MM.1S (cell line): ENCODE results near the gene CABLES2.
"Not testable (repeated sequence)": the region's sequence is repeated elsewhere in the genome, so short reads cannot be mapped to it uniquely, and the experiment has no call there.

Experiments used
- DNase-seq: peaks from one replicate; pipeline ENCODE4 v3.0.0-alpha.2; 2015
- H2AFZ ChIP-seq: fragments of 300-600 bp; sonication (generic); 2 replicates; pipeline ENCODE4 v1.6.0; 2016; ENCODE audit warnings: antibody characterized with exemption, low read length
- H3F3A ChIP-seq: fragments of 300-600 bp; sonication (generic); 2 replicates; pipeline ENCODE4 v1.6.1; 2016; ENCODE audit warnings: mild to moderate bottlenecking, antibody characterized with exemption, low read length, moderate library complexity, mixed read lengths; ENCODE audit not compliant: insufficient read depth
- H3K27ac ChIP-seq: fragments of 300-600 bp; sonication (generic); 2 replicates; pipeline ENCODE4 v1.5.1; 2016; ENCODE audit warnings: mild to moderate bottlenecking, low read length
- H3K27me3 ChIP-seq: fragments of 300-600 bp; sonication (generic); replicated peaks from 2 replicates; pipeline ENCODE4 v1.6.0; 2016; ENCODE audit warnings: low read length; ENCODE audit not compliant: insufficient read depth
- H3K36me3 ChIP-seq: fragments of 300-600 bp; sonication (generic); replicated peaks from 2 replicates; pipeline ENCODE4 v1.6.1; 2016; ENCODE audit warnings: mild to moderate bottlenecking, low read length, mixed read lengths; ENCODE audit not compliant: insufficient read depth
- H3K4me1 ChIP-seq: fragments of 300-600 bp; sonication (generic); 2 replicates; pipeline ENCODE4 v1.6.1; 2016; ENCODE audit warnings: low read length, mixed read lengths
- H3K4me2 ChIP-seq: fragments of 300-600 bp; sonication (generic); 2 replicates; pipeline ENCODE4 v1.6.0; 2016; ENCODE audit warnings: low read depth, low read length
- H3K4me3 ChIP-seq: fragments of 300-600 bp; sonication (generic); 2 replicates; pipeline ENCODE4 v1.5.1; 2016; ENCODE audit warnings: low read length, mixed read lengths
- H3K79me2 ChIP-seq: fragments of 300-600 bp; sonication (generic); 2 replicates; pipeline ENCODE4 v1.6.1; 2016; ENCODE audit warnings: mixed run types, low read length, mixed read lengths
- H3K9ac ChIP-seq: fragments of 300-600 bp; sonication (generic); 2 replicates; pipeline ENCODE4 v1.6.1; 2016; ENCODE audit warnings: low read length, mixed read lengths
- H3K9me2 ChIP-seq: fragments of 300-600 bp; sonication (generic); replicated peaks from 2 replicates; pipeline ENCODE4 v1.6.1; 2016; ENCODE audit warnings: mild to moderate bottlenecking, low read length, mixed read lengths; ENCODE audit not compliant: insufficient read depth
- H3K9me3 ChIP-seq: fragments of 300-600 bp; sonication (generic); replicated peaks from 2 replicates; pipeline ENCODE4 v1.6.1; 2016; ENCODE audit warnings: mild to moderate bottlenecking, low read length, mixed read lengths; ENCODE audit not compliant: insufficient read depth
- H4K20me1 ChIP-seq: fragments of 300-600 bp; sonication (generic); 2 replicates; pipeline ENCODE4 v1.6.1; 2016; ENCODE audit warnings: mild to moderate bottlenecking, low read length, moderate library complexity, mixed read lengths; ENCODE audit not compliant: insufficient read depth
- EZH2 ChIP-seq: fragments of 300-600 bp; sonication (generic); optimal IDR thresholded peaks from 2 replicates; pipeline ENCODE3; 2017; ENCODE audit warnings: low read depth, mild to moderate bottlenecking, antibody characterized with exemption, low read length, mixed read lengths
- EZH2phosphoT487 ChIP-seq: fragments of 300-600 bp; sonication (generic); IDR thresholded peaks from 2 replicates; pipeline ENCODE4 v1.6.1; 2018; ENCODE audit warnings: antibody characterized with exemption, low read length
- TF ChIP-seq, protein P1 (sequence below): fragments of 300-600 bp; sonication (generic); IDR thresholded peaks from 2 replicates; pipeline ENCODE4 v1.5.1; 2016; ENCODE audit warnings: antibody characterized with exemption, low read length, mixed read lengths

CABLES2 gene

GRCh38 chr20:62376112-62377063, 30.7 kb downstream of the CABLES2 start:
- no peak for TF ChIP-seq EZH2phosphoT487
- no peak for TF ChIP-seq EZH2
- TF ChIP-seq, protein P1, sequence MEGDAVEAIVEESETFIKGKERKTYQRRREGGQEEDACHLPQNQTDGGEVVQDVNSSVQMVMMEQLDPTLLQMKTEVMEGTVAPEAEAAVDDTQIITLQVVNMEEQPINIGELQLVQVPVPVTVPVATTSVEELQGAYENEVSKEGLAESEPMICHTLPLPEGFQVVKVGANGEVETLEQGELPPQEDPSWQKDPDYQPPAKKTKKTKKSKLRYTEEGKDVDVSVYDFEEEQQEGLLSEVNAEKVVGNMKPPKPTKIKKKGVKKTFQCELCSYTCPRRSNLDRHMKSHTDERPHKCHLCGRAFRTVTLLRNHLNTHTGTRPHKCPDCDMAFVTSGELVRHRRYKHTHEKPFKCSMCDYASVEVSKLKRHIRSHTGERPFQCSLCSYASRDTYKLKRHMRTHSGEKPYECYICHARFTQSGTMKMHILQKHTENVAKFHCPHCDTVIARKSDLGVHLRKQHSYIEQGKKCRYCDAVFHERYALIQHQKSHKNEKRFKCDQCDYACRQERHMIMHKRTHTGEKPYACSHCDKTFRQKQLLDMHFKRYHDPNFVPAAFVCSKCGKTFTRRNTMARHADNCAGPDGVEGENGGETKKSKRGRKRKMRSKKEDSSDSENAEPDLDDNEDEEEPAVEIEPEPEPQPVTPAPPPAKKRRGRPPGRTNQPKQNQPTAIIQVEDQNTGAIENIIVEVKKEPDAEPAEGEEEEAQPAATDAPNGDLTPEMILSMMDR = no peak
- H3K9ac ChIP-seq = no peak overlapping the region
- H3K4me2 ChIP-seq = no peak overlapping the region
- H3F3A ChIP-seq = no peaks in the 10 kb centered on the region
- no peaks in the 10 kb centered on the region for H3K36me3 ChIP-seq
- H3K9me3 ChIP-seq = no peaks in the 10 kb centered on the region
- no peak for DNase-seq
- H3K9me2 ChIP-seq = no peaks in the 10 kb centered on the region
- H3K27ac ChIP-seq = no peak overlapping the region
- no peaks in the 10 kb centered on the region for H4K20me1 ChIP-seq
- H2AFZ ChIP-seq = no peak overlapping the region
- H3K27me3 ChIP-seq = no peaks in the 10 kb centered on the region
- H3K79me2 ChIP-seq = no peaks in the 10 kb centered on the region
- no peak overlapping the region for H3K4me3 ChIP-seq
- H3K4me1 ChIP-seq = no peaks in the 10 kb centered on the region

DNA sequence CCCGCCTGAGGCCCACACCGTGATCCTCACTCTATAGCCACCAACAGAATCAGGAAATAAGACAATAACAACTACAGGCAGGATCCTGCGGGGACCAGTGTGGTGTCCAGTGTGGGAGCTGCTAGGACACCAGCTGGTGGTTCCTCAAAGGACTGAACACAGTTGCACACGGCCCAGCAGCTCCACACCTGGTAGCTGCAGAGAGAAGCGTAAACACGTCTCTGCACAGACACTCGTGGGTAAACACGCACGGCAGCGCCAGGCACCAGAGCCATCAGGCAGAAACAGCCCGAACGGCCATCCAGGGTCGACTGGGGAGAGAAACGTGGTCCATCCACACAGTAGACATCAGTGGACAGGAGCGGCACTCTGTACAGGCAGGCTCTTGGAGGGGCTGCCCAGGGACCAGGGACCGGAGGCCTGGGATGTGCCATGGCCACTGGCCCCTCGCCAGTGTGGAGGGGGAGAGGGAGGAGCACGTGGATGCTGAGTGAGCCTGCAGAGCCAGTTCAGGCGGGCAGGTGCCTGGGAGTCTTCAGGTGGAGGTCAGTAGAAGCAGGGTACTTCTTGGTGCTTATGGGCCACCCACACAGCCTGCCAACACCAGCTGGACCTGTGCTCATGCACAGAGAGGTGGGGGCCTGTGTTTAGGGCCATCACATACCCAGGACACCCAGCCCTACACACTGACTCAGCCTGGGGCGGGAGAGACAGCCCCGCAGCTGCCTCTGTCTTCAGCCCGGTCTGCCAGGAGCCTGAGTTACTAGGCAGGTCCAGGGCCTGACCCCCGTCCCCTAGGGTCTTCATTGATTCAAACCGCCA, 32.5 kb downstream of the CABLES2 start:
- H3F3A ChIP-seq = no peaks in the 10 kb centered on the region
- no peaks in the 10 kb centered on the region for H3K9me3 ChIP-seq
- no peaks in the 10 kb centered on the region for H3K36me3 ChIP-seq
- no peak overlapping the region for H3K27ac ChIP-seq
- H3K27me3 ChIP-seq = no peaks in the 10 kb centered on the region
- no peaks in the 10 kb centered on the region for H3K4me1 ChIP-seq
- no peaks in the 10 kb centered on the region for H3K79me2 ChIP-seq
- no peak overlapping the region for H3K4me3 ChIP-seq
- H3K4me2 ChIP-seq = no peak overlapping the region
- H3K9me2 ChIP-seq = no peaks in the 10 kb centered on the region
- no peaks in the 10 kb centered on the region for H4K20me1 ChIP-seq
- DNase-seq = no peak
- TF ChIP-seq EZH2phosphoT487 = no peak
- H3K9ac ChIP-seq = no peak overlapping the region
- H2AFZ ChIP-seq = no peak overlapping the region

GRCh38 chr20:62373631-62374179, 33.4 kb downstream of the CABLES2 start:
- not testable (repeated sequence) for H3K4me3 ChIP-seq, H2AFZ ChIP-seq, H3K9ac ChIP-seq, H3K4me1 ChIP-seq, H3K9me3 ChIP-seq, H3K9me2 ChIP-seq, H3K79me2 ChIP-seq, DNase-seq, H4K20me1 ChIP-seq, H3K27ac ChIP-seq, H3K36me3 ChIP-seq, H3K27me3 ChIP-seq, H3F3A ChIP-seq, H3K4me2 ChIP-seq

- Histone ChIP-seq H3K4me2 (no peak overlapping the region), H3K9ac (no peak overlapping the region), H3K27me3 (no peaks in the 10 kb centered on the region), H3K36me3 (no peaks in the 10 kb centered on the region), H3K9me3 (no peaks in the 10 kb centered on the region), H3K4me3 (no peak overlapping the region), H3K4me1 (peaks cover 10% of the 10 kb centered on the region), H3K9me2 (no peaks in the 10 kb centered on the region), H3F3A (no peaks in the 10 kb centered on the region), H3K27ac (no peak overlapping the region), H4K20me1 (no peaks in the 10 kb centered on the region), H2AFZ (no peak overlapping the region), H3K79me2 (no peaks in the 10 kb centered on the region)
- no peak for DNase-seq
- TF ChIP-seq EZH2 (no peak), EZH2phosphoT487 (no peak)
- TF ChIP-seq, protein P1 = no peak
These were observed 34.8 kb downstream of the CABLES2 start for GRCh38 chr20:62372042-62372993.
